Measurements from ENCODE around the gene BICC1. TPM values are rescaled to one million over a fixed set of nuclear protein-coding genes. Genes with fewer than 3 reads are reported as not detected.

The BICC1 gene
- total RNA-seq, 1 experiment from 2014 or later, result 0.57 TPM

- Histone ChIP-seq H3T11ph (ENCODE audit: low read length) (no peak overlapping the region), H3K4me2 (ENCODE audit: insufficient read depth, insufficient read length, low read length) (no peak overlapping the region), H2BK12ac (ENCODE audit: insufficient read length, low read depth, low read length) (no peak overlapping the region), H2BK15ac (ENCODE audit: low read depth, low read length) (no peak overlapping the region), H4K91ac (ENCODE audit: insufficient read length, low read depth, low read length) (no peak overlapping the region), H3K18ac (ENCODE audit: insufficient read length, low read depth, low read length) (no peak overlapping the region), H3K9me3 (ENCODE audit: control insufficient read depth, low read depth, low read length) (no peaks in the 10 kb centered on the region), H2BK5ac (ENCODE audit: insufficient read length, low read length) (no peak overlapping the region), H2BK20ac (ENCODE audit: low read depth, low read length, poor library complexity, severe bottlenecking) (no peak overlapping the region), H3K23ac (ENCODE audit: insufficient read length, low read depth, low read length) (no peak overlapping the region), H4K5ac (ENCODE audit: insufficient read length, low read depth, low read length) (no peak overlapping the region), H3K23me2 (ENCODE audit: insufficient read length, low read depth, low read length, poor library complexity, severe bottlenecking) (no peaks in the 10 kb centered on the region), H3K56ac (ENCODE audit: insufficient read length, low read depth, low read length) (no peak overlapping the region), H3K9ac (ENCODE audit: extremely low read depth, insufficient read length, low read length) (no peak overlapping the region), H2BK120ac (ENCODE audit: low read depth, low read length, poor library complexity, severe bottlenecking) (no peak overlapping the region), H3K27ac (ENCODE audit: insufficient read length, low read depth, low read length) (no peak overlapping the region), H3K4ac (ENCODE audit: low read depth, low read length) (no peak overlapping the region), H3K14ac (ENCODE audit: insufficient read depth, low read length) (no peak overlapping the region), H3K79me2 (ENCODE audit: insufficient read depth, low read length) (no peaks in the 10 kb centered on the region), H3K27me3 (ENCODE audit: insufficient read depth, low read length) (no peaks in the 10 kb centered on the region), H2AFZ (ENCODE audit: low read length) (no peak overlapping the region), H2AK5ac (ENCODE audit: insufficient read length, low read length) (no peak overlapping the region), H4K8ac (replicated peaks; ENCODE audit: insufficient read length, low read depth, low read length) (no peak overlapping the region), H3K79me1 (ENCODE audit: insufficient read depth, low read depth, low read length, poor library complexity, severe bottlenecking) (no peaks in the 10 kb centered on the region), H3K4me1 (ENCODE audit: insufficient read depth, low read length) (no peaks in the 10 kb centered on the region), H4K20me1 (ENCODE audit: control insufficient read depth, insufficient read depth, insufficient read length) (no peaks in the 10 kb centered on the region)
- no peak for TF ChIP-seq CTCF (conservative IDR thresholded peaks at IDR 0.05)
- Mint-ChIP-seq H3K27ac (no peak overlapping the region), H3K27me3 (ENCODE audit: low read depth) (no peaks in the 10 kb centered on the region), H3K4me3 (no peak overlapping the region), H3K36me3 (ENCODE audit: insufficient read depth in 1 of 3, low read depth in 3 of 3) (no peaks in the 10 kb centered on the region), H3K4me1 (no peaks in the 10 kb centered on the region), H3K9me3 (no peaks in the 10 kb centered on the region)
- no CpG with 5 or more reads among the region's 4 CpGs for WGBS (ENCODE audit: extremely low coverage, insufficient read length, low lambda C conversion rate)
- DNase-seq, result no peak
Observed at GRCh38 chr10:58721601-58722281, 209.1 kb downstream of the BICC1 start.

Measured in H9 (cell line).